ENCODE results near the gene ENKUR.

The ENKUR gene

GRCh38 chr10:25015828-25016375, at the start of gene ENKUR:
TSS of gene ENKUR (minus strand) at chr10:25016158. CDS start at chr10:25015936, 222 bp downstream.
- DNase-seq (ENCODE audit: low spot score), result peak; percentile 79

- no peak for DNase-seq (ENCODE audit: low spot score)
These were observed 48.4 kb upstream of the ENKUR start for GRCh38 chr10:25064401-25064800.

- DNase-seq (ENCODE audit: low spot score), result no peak
These were observed 47.7 kb upstream of the ENKUR start for GRCh38 chr10:25063644-25064043.

GRCh38 chr10:25063157-25063556, 47.2 kb upstream of the ENKUR start:
- DNase-seq (ENCODE audit: low spot score), result no peak

GRCh38 chr10:25061711-25062449, 45.9 kb upstream of the ENKUR start:
- no peak for DNase-seq (ENCODE audit: low spot score)

- no peak for DNase-seq (ENCODE audit: low spot score)
These were observed 45.2 kb upstream of the ENKUR start for GRCh38 chr10:25061125-25061524.

GRCh38 chr10:25059990-25060389, 44.0 kb upstream of the ENKUR start:
- no peak for DNase-seq (ENCODE audit: low spot score)

- no peak for DNase-seq (ENCODE audit: low spot score)
These were observed 41.9 kb upstream of the ENKUR start for GRCh38 chr10:25057886-25058285.

GRCh38 chr10:25056726-25057125, 40.8 kb upstream of the ENKUR start:
- DNase-seq (ENCODE audit: low spot score), result no peak

GRCh38 chr10:25052012-25052411, 36.1 kb upstream of the ENKUR start:
- no peak for DNase-seq (ENCODE audit: low spot score)

GRCh38 chr10:25050402-25050801, 34.4 kb upstream of the ENKUR start:
- no peak for DNase-seq (ENCODE audit: low spot score)

GRCh38 chr10:25049966-25050365, 34.0 kb upstream of the ENKUR start:
- no peak for DNase-seq (ENCODE audit: low spot score)

GRCh38 chr10:25048450-25048849, 32.5 kb upstream of the ENKUR start:
- DNase-seq (ENCODE audit: low spot score), result no peak

- no peak for DNase-seq (ENCODE audit: low spot score)
These were observed 31.8 kb upstream of the ENKUR start for GRCh38 chr10:25047591-25048301.

- no peak for DNase-seq (ENCODE audit: low spot score)
These were observed 31.1 kb upstream of the ENKUR start for GRCh38 chr10:25047088-25047487.

GRCh38 chr10:25046641-25047040, 30.7 kb upstream of the ENKUR start:
- DNase-seq (ENCODE audit: low spot score), result no peak

- DNase-seq (ENCODE audit: low spot score), result no peak
These were observed 23.6 kb upstream of the ENKUR start for GRCh38 chr10:25039531-25039930.

GRCh38 chr10:25038325-25038724, 22.4 kb upstream of the ENKUR start:
- no peak for DNase-seq (ENCODE audit: low spot score)

- DNase-seq (ENCODE audit: low spot score), result no peak
These were observed 20.4 kb upstream of the ENKUR start for GRCh38 chr10:25036381-25036780.

- DNase-seq (ENCODE audit: low spot score), result no peak
These were observed 13.6 kb upstream of the ENKUR start for GRCh38 chr10:25029519-25029918.

GRCh38 chr10:25028711-25029110, 12.8 kb upstream of the ENKUR start:
- DNase-seq (ENCODE audit: low spot score), result no peak

- DNase-seq (ENCODE audit: low spot score), result no peak
These were observed 10.5 kb upstream of the ENKUR start for GRCh38 chr10:25026463-25026862.

- no peak for DNase-seq (ENCODE audit: low spot score)
These were observed 8.6 kb upstream of the ENKUR start for GRCh38 chr10:25024528-25024927.

Measured in NAMALWA (cell line).